Fibroblast of gingiva (primary cell): ENCODE measurements around the gene TTC17.

Source experiments
- DNase-seq: peaks from one replicate; pipeline ENCODE4 v3.0.0-alpha.2; 2011; ENCODE audit warnings: low read depth

Gene TTC17

DNA sequence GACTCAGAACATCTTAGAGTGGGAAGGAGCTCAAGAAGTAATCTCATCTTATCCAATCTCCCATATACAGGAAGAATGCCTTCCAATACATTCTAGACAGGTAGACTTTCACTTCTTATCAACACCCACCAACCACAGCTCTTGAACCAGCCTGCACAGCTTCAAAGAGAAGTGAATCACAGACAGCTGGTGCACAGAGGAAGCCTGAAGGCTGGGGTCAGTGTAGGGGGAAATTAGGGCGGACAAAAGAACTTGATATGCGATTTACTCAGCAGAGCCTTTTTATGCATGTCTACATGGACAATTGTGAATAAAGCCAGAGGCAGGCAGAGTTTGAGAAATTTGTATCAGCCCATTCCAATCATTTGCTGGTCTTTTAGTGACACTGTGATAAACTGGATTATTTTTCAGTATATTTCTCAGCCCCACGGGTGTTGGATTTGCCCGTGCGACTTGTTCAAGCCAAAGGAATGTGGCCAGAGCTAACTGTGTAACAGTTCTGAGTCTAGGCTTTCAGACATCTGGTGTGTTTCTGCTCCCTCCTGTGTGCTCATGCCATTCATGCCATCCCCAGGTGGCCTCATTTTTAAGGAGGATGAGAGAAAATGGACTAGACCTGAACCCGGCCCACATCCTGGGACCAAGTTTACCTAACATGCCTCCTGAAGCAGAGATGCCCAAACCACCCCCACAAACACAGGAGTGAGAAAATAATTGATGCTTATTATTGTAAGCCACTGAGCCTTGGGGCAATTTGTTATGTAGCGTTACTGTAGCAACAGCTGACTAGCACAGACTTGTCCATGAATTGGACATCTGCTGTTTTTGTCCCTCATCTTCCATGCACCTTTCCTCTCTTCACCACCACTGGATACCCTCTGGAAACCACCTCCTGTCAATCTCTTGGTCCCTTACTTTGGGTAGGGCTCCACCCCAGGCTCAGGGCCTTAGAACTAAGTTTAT lies 184.3 kb downstream of the TTC17 start:
- DNase-seq = no peak
